MCF 10A (cell line): ENCODE data around the gene SPATS2L. TPM values are rescaled to one million over a fixed set of nuclear protein-coding genes. Genes with fewer than 3 reads are reported as not detected.
A peak's percentile ranks its signal among the peaks of the same experiment; 100 is the strongest.

ENCODE experiments used
- BruUV-seq: library from RNA; stranded (reverse); fragments of 400-500 nt; replicated peaks from 2 replicates; lab custom pipeline; 2021; lab: Mats Ljungman, UMichigan
- CTCF ChIA-PET: fragments of 300-600 bp; sonication (Branson Sonifier 250); formaldehyde crosslinking; extraction: SDS; loops from one replicate; lab custom pipeline; 2021; ENCODE audit warnings: antibody characterized with exemption, inconsistent platforms; lab: Yijun Ruan, JAX
- POLR2A ChIA-PET: fragments of 300-600, 350-650 bp; sonication (Branson Sonifier 250); formaldehyde crosslinking; extraction: SDS; loops from one replicate; lab custom pipeline; 2020; ENCODE audit warnings: antibody characterized with exemption, inconsistent platforms; lab: Yijun Ruan, JAX
- DNase-seq: peaks from one replicate; pipeline ENCODE4 v3.0.0-alpha.2; 2018; ENCODE audit not compliant: unreplicated experiment
- H3K27ac Mint-ChIP-seq: one replicate; pipeline ENCODE4 v1.8.0; 2022; ENCODE audit warnings: mild to moderate bottlenecking, low read depth, mixed read lengths; ENCODE audit not compliant: unreplicated experiment
- H3K27me3 Mint-ChIP-seq: one replicate; pipeline ENCODE4 v1.8.0; 2022; ENCODE audit warnings: mixed read lengths; ENCODE audit not compliant: insufficient read depth, unreplicated experiment
- H3K36me3 Mint-ChIP-seq: one replicate; pipeline ENCODE4 v1.8.0; 2022; ENCODE audit warnings: mild to moderate bottlenecking, moderate library complexity, mixed read lengths; ENCODE audit not compliant: insufficient read depth, unreplicated experiment
- H3K4me1 Mint-ChIP-seq: one replicate; pipeline ENCODE4 v1.8.0; 2022; ENCODE audit warnings: mixed read lengths; ENCODE audit not compliant: insufficient read depth, unreplicated experiment
- H3K4me3 Mint-ChIP-seq: one replicate; pipeline ENCODE4 v1.8.0; 2022; ENCODE audit warnings: mild to moderate bottlenecking, moderate library complexity, mixed read lengths; ENCODE audit not compliant: unreplicated experiment
- H3K9me3 Mint-ChIP-seq: one replicate; pipeline ENCODE4 v1.8.0; 2022; ENCODE audit warnings: mixed read lengths; ENCODE audit not compliant: unreplicated experiment
- CTCF ChIP-seq: fragments of 200-600 bp; IDR thresholded peaks from one replicate; pipeline ENCODE4 v1.8.0; 2022; ENCODE audit warnings: antibody characterized with exemption, mild to moderate bottlenecking; ENCODE audit not compliant: unreplicated experiment
- intact Hi-C: fragments of 100-400 bp; cut with micrococcal nuclease; formaldehyde crosslinking; loops from 2 replicates; pipeline ENCODE4 v1.14.1; 2022
- total RNA-seq: library from RNA; stranded (reverse); gene quantifications from 2 replicates; pipeline ENCODE4 v1.2.3, GENCODE V29; 2022

Gene SPATS2L
- total RNA-seq, 1 experiment from 2014 or later, result 68.3 TPM

- ChIA-PET CTCF (interaction anchor here (0.6 to 4.2 kb wide), 14 partner anchors 8 to 538 kb away, joined by 3 to 27 read pairs (median 6); partner anchors contain the start of gene SGO2), POLR2A (interaction anchor here (0.5 to 2.1 kb wide), 11 partner anchors 10 to 641 kb away, joined by 3 to 21 read pairs (median 3); partner anchors contain the start of gene SGO2)
- no peaks in the 10 kb centered on the region for H3K9me3 Mint-ChIP-seq
- no TSS peak for BruUV-seq
- H3K4me3 Mint-ChIP-seq, result peak within 1 kb of the TSS; percentile 82
- H3K36me3 Mint-ChIP-seq, result peaks cover 7% of the 10 kb centered on the region
- TF ChIP-seq CTCF, result peak; percentile 75
- intact Hi-C loops, result no loop called here
- H3K4me1 Mint-ChIP-seq, result peaks cover 9% of the 10 kb centered on the region
- no peaks in the 10 kb centered on the region for H3K27me3 Mint-ChIP-seq
- H3K27ac Mint-ChIP-seq, result peak within 1 kb of the TSS; percentile 76
- peak; percentile 80 for DNase-seq
Observed at GRCh38 chr2:200509612-200510433, 203.3 kb downstream of the SPATS2L start, which contains the start of gene KCTD18. Gene KCTD18 (minus strand): TSS chr2:200510068. CDS start chr2:200507016, 3,052 bp downstream.

GRCh38 chr2:200515155-200515554, 208.7 kb downstream of the SPATS2L start:
- DNase-seq, result no peak
- Mint-ChIP-seq H3K4me3 (no peak overlapping the region), H3K36me3 (no peaks in the 10 kb centered on the region), H3K9me3 (peaks cover 9% of the 10 kb centered on the region), H3K27ac (no peak overlapping the region), H3K4me1 (no peaks in the 10 kb centered on the region), H3K27me3 (no peaks in the 10 kb centered on the region)
- CTCF ChIA-PET, result interaction anchor here (0.6 to 1.2 kb wide), 2 partner anchors 32 to 182 kb away, joined by 3 to 5 read pairs; no protein-coding TSS in a partner anchor
- intact Hi-C loops, result no loop called here
- BruUV-seq, result no TSS peak
- POLR2A ChIA-PET, result interaction anchor here (3.2 kb wide), 1 partner anchor 11 kb away, joined by 12 read pairs; the partner anchor contains the start of gene SGO2
- no peak for TF ChIP-seq CTCF

- H3K36me3 Mint-ChIP-seq, result no peaks in the 10 kb centered on the region
- no peak overlapping the region for H3K27ac Mint-ChIP-seq
- POLR2A ChIA-PET, result no interaction called here
- H3K4me3 Mint-ChIP-seq, result no peak overlapping the region
- BruUV-seq, result no TSS peak
- CTCF ChIA-PET, result interaction anchor here (0.6 to 4.8 kb wide), 5 partner anchors 9 to 55 kb away, joined by 3 to 27 read pairs (median 3); partner anchors contain the start of gene KCTD18
- intact Hi-C loops, result no loop called here
- no peaks in the 10 kb centered on the region for H3K9me3 Mint-ChIP-seq
- peaks cover 16% of the 10 kb centered on the region for H3K4me1 Mint-ChIP-seq
- peak; percentile 5 for DNase-seq
- no peak for TF ChIP-seq CTCF
- no peaks in the 10 kb centered on the region for H3K27me3 Mint-ChIP-seq
Observed at GRCh38 chr2:200523158-200523557, 216.7 kb downstream of the SPATS2L start.

GRCh38 chr2:200523604-200524003, 217.1 kb downstream of the SPATS2L start:
- H3K36me3 Mint-ChIP-seq, result no peaks in the 10 kb centered on the region
- CTCF ChIA-PET, result interaction anchor here (0.6 to 4.8 kb wide), 4 partner anchors 10 to 55 kb away, joined by 3 to 27 read pairs (median 4); partner anchors contain the start of gene KCTD18
- H3K27me3 Mint-ChIP-seq, result no peaks in the 10 kb centered on the region
- DNase-seq, result no peak
- BruUV-seq, result no TSS peak
- POLR2A ChIA-PET, result no interaction called here
- peaks cover 20% of the 10 kb centered on the region for H3K4me1 Mint-ChIP-seq
- no peak for TF ChIP-seq CTCF
- intact Hi-C loops, result no loop called here
- H3K27ac Mint-ChIP-seq, result no peak overlapping the region
- no peak overlapping the region for H3K4me3 Mint-ChIP-seq
- no peaks in the 10 kb centered on the region for H3K9me3 Mint-ChIP-seq
